AG09319 (cell line): ENCODE results near the gene LRRFIP2.
"Not testable (repeated sequence)": the region's sequence is repeated elsewhere in the genome, so short reads cannot be mapped to it uniquely, and the experiment has no call there.

ENCODE experiments used
- DNase-seq: peaks from one replicate; pipeline ENCODE4 v3.0.0-alpha.2; 2010; ENCODE audit warnings: low read depth; ENCODE audit errors: extremely low read depth
- TF ChIP-seq, protein P1 (sequence below): IDR thresholded peaks from 2 replicates; pipeline ENCODE4 v1.5.1; 2011; ENCODE audit warnings: low read depth, mild to moderate bottlenecking, inconsistent platforms, low read length, moderate library complexity

Gene LRRFIP2

DNA sequence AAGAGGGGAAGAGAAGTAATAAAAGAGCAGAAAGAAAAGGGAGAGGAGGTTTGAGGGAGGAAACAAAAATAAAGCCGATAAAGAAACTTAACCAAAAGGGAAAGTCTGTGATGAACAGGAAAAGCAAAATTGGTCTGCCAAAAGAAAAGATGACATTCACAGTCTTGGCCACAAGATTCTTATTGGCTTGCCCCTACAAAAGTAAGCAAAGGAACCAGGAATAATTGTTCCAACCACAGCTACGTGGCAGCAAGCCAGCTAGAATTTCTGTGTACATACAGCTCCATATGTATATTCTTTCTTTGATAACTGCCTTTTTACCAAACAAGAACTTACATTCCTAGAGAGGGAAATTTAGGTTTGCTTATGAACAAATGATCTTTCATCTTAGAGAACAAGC lies 101.5 kb downstream of the LRRFIP2 start:
- DNase-seq = peak; percentile 31
- TF ChIP-seq, protein P1, sequence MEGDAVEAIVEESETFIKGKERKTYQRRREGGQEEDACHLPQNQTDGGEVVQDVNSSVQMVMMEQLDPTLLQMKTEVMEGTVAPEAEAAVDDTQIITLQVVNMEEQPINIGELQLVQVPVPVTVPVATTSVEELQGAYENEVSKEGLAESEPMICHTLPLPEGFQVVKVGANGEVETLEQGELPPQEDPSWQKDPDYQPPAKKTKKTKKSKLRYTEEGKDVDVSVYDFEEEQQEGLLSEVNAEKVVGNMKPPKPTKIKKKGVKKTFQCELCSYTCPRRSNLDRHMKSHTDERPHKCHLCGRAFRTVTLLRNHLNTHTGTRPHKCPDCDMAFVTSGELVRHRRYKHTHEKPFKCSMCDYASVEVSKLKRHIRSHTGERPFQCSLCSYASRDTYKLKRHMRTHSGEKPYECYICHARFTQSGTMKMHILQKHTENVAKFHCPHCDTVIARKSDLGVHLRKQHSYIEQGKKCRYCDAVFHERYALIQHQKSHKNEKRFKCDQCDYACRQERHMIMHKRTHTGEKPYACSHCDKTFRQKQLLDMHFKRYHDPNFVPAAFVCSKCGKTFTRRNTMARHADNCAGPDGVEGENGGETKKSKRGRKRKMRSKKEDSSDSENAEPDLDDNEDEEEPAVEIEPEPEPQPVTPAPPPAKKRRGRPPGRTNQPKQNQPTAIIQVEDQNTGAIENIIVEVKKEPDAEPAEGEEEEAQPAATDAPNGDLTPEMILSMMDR = no peak

DNA sequence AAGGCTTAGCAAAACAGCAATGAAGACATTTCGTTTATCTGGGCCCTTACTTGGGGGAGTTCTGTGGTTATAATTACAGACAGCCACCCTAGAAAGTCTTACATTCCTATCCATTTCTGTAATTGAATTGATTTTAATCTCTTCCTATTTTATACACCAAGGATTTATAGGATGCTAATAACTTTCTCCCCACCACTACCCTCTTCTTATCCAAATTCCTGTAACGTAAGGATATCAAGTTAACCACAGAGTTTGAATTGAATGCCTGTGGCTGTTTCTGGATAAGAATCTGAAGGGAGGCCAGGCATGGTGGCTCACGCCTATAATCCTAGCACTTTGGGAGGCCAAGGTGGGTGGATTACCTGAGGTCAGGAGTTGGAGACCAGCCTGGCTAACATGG lies 102.5 kb downstream of the LRRFIP2 start:
- no peak for DNase-seq
- TF ChIP-seq, protein P1 = no peak

- no peak for DNase-seq
- TF ChIP-seq, protein P1 = no peak
Measured at GRCh38 chr3:37068031-37068430, 106.4 kb downstream of the LRRFIP2 start.

- no peak for DNase-seq
- TF ChIP-seq, protein P1 = no peak
Measured at GRCh38 chr3:37067577-37067976, 106.8 kb downstream of the LRRFIP2 start.

GRCh38 chr3:37064747-37065146 lies 109.6 kb downstream of the LRRFIP2 start:
- DNase-seq = no peak

DNA sequence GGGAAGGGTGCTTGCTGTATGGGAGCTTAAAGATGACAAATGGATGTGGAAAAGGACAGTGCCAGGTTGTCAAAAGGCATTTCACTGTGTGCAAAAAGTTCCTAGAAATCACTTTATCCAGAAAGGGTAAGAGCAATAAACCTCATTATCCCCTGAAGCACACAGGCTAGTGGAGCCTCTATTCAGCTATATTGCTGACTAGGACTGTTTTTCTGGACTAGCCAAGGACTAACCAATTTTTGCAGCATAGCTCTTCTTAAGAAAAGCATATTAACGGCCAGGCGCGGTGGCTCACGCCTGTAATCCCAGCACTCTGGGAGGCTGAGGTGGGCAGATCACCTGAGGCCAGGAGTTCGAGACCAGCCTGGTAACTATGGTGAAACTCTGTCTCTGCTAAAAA lies 116.3 kb downstream of the LRRFIP2 start:
- no peak for DNase-seq
- TF ChIP-seq, protein P1 = no peak

More at GRCh38 chr3:37064747-37065146, 109.6 kb downstream of the LRRFIP2 start:
- TF ChIP-seq, protein P1 = no peak

DNA sequence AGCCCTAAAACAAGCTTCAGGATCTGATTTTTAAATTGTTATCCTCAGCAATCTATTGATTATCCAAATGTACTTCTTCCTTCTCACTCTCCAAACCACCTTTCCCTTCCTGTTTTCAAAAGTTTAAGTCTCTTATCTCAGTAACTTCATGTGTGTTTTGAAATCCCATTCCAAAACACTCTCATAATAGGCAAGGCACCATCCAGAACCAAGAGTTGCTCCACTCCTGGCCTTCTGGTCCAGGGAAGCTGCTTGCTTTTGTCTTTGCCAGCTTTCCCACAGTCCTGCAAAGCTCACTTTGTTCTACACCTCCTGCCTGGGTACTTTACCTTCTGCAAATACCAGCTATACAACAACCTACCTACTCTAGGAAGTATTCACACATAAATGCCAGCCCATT lies 117.6 kb downstream of the LRRFIP2 start:
- DNase-seq = no peak

GRCh38 chr3:37055077-37055476 lies 119.3 kb downstream of the LRRFIP2 start:
- DNase-seq = not testable (repeated sequence)

More for the DNA sequence above, 117.6 kb downstream of the LRRFIP2 start:
- TF ChIP-seq, protein P1 = no peak
